Fibroblast of pulmonary artery (primary cell): ENCODE data around the gene KLHL42.
A peak's percentile ranks its signal among the peaks of the same experiment; 100 is the strongest.

Source experiments
- DNase-seq: peaks from one replicate; pipeline ENCODE4 v3.0.0-alpha.2; 2010; ENCODE audit warnings: low read depth
- H3K4me3 ChIP-seq: replicated peaks from 2 replicates; pipeline ENCODE4 v1.5.1; 2011; ENCODE audit warnings: low read depth, mild to moderate bottlenecking, control low read depth, low read length, moderate library complexity
- CTCF ChIP-seq: IDR thresholded peaks from 2 replicates; pipeline ENCODE4 v1.5.1; 2011; ENCODE audit warnings: mild to moderate bottlenecking, control low read depth, low read length, inconsistent platforms; ENCODE audit errors: missing control alignments

The KLHL42 gene

GRCh38 chr12:27814851-27815591, 35.0 kb downstream of the KLHL42 start:
- no peak overlapping the region for H3K4me3 ChIP-seq
- peak; percentile 7 for DNase-seq
- TF ChIP-seq CTCF, result no peak

GRCh38 chr12:27817766-27818165, 37.7 kb downstream of the KLHL42 start:
- no peak for DNase-seq
- no peak for TF ChIP-seq CTCF
- no peak overlapping the region for H3K4me3 ChIP-seq

- no peak for DNase-seq
- H3K4me3 ChIP-seq, result no peak overlapping the region
- TF ChIP-seq CTCF, result no peak
Measured at GRCh38 chr12:27818401-27818918, 38.4 kb downstream of the KLHL42 start.

GRCh38 chr12:27820564-27820963, 40.5 kb downstream of the KLHL42 start:
- TF ChIP-seq CTCF, result no peak
- DNase-seq, result no peak
- no peak overlapping the region for H3K4me3 ChIP-seq

GRCh38 chr12:27821259-27821973, 41.4 kb downstream of the KLHL42 start:
- DNase-seq, result peak; percentile 86
- peak; percentile 76 for TF ChIP-seq CTCF
- H3K4me3 ChIP-seq, result no peak overlapping the region

GRCh38 chr12:27822076-27822712, 42.2 kb downstream of the KLHL42 start:
- peak; percentile 80 for DNase-seq
- H3K4me3 ChIP-seq, result no peak overlapping the region
- no peak for TF ChIP-seq CTCF
